Mesendoderm (in vitro differentiated cells): ENCODE results near the gene EPHB3. TPM values are rescaled to one million over a fixed set of nuclear protein-coding genes. Genes with fewer than 3 reads are reported as not detected.

Experiments used
- DNase-seq: peaks from one replicate; pipeline ENCODE4 v3.0.0; 2013
- H2AK5ac ChIP-seq: 2 replicates; pipeline ENCODE4 v1.6.1; 2013; ENCODE audit warnings: low read length, inconsistent platforms
- H2BK120ac ChIP-seq: 2 replicates; pipeline ENCODE4 v1.6.1; 2013; ENCODE audit warnings: low read depth, mild to moderate bottlenecking, low read length, moderate library complexity, mixed read lengths
- H2BK15ac ChIP-seq: replicated peaks from 2 replicates; pipeline ENCODE4 v1.6.1; 2013; ENCODE audit warnings: low read depth, mild to moderate bottlenecking, moderate library complexity
- H2BK5ac ChIP-seq: 2 replicates; pipeline ENCODE4 v1.6.1; 2013; ENCODE audit warnings: low read length, inconsistent platforms
- H3K18ac ChIP-seq: 2 replicates; pipeline ENCODE4 v1.6.1; 2013; ENCODE audit warnings: mild to moderate bottlenecking, low read length, mixed read lengths
- H3K23ac ChIP-seq: one replicate; pipeline ENCODE4 v1.6.1; 2013; ENCODE audit warnings: low read length
- H3K27ac ChIP-seq: 2 replicates; pipeline ENCODE4 v1.5.1; 2013; ENCODE audit warnings: low read depth, mild to moderate bottlenecking, inconsistent platforms, low read length, moderate library complexity
- H3K27me3 ChIP-seq: 2 replicates; pipeline ENCODE4 v1.6.1; 2013; ENCODE audit warnings: low read length, control low read depth, mild to moderate bottlenecking, inconsistent platforms; ENCODE audit not compliant: insufficient read depth, poor library complexity
- H3K36me3 ChIP-seq: 2 replicates; pipeline ENCODE4 v1.6.1; 2013; ENCODE audit warnings: low read length, inconsistent platforms; ENCODE audit not compliant: control insufficient read depth, insufficient read depth
- H3K4ac ChIP-seq: one replicate; pipeline ENCODE4 v1.6.1; 2013; ENCODE audit warnings: low read depth, mild to moderate bottlenecking, low read length, moderate library complexity
- H3K4me1 ChIP-seq: 2 replicates; pipeline ENCODE4 v1.6.1; 2013; ENCODE audit warnings: low read depth, low read length, inconsistent platforms; ENCODE audit not compliant: control insufficient read depth
- H3K4me2 ChIP-seq: 2 replicates; pipeline ENCODE4 v1.6.1; 2013; ENCODE audit warnings: low read length
- H3K4me3 ChIP-seq: 2 replicates; pipeline ENCODE4 v1.5.1; 2013; ENCODE audit warnings: mild to moderate bottlenecking, low read length
- H3K56ac ChIP-seq: one replicate; pipeline ENCODE4 v1.6.1; 2013; ENCODE audit warnings: low read length
- H3K79me1 ChIP-seq: 2 replicates; pipeline ENCODE4 v1.6.1; 2013; ENCODE audit warnings: low read length, inconsistent platforms
- H3K79me2 ChIP-seq: 2 replicates; pipeline ENCODE4 v1.6.1; 2013; ENCODE audit warnings: mild to moderate bottlenecking, low read length; ENCODE audit not compliant: control insufficient read depth, insufficient read depth
- H3K9ac ChIP-seq: 2 replicates; pipeline ENCODE4 v1.6.1; 2013; ENCODE audit warnings: low read length, inconsistent platforms
- H4K5ac ChIP-seq: one replicate; pipeline ENCODE4 v1.6.1; 2013; ENCODE audit warnings: low read length
- H4K8ac ChIP-seq: one replicate; pipeline ENCODE4 v1.6.1; 2013; ENCODE audit warnings: low read depth, mild to moderate bottlenecking, control low read depth, low read length, moderate library complexity
- WGBS: extraction: QIAGEN DNeasy Blood & Tissue Kit; methylation state at CpG from one replicate; pipeline ENCODE4 v1.1.7; 2013; ENCODE audit warnings: low lambda C conversion rate, missing lambda C conversion rate; ENCODE audit not compliant: insufficient coverage; ENCODE audit errors: extremely low coverage; 5-methylcytosine and 5-hydroxymethylcytosine counted together
- polyA plus RNA-seq, 2 experiments: library from polyadenylated mRNA; stranded (reverse); fragments of 200-250 nt; gene quantifications; one replicate each; pipeline ENCODE4 v1.2.3, GENCODE V29; 2013

Gene EPHB3
- polyA plus RNA-seq (2013, experiment 1 of 2): 2.4 TPM
- polyA plus RNA-seq (2013, experiment 2 of 2): 1.9 TPM

DNA sequence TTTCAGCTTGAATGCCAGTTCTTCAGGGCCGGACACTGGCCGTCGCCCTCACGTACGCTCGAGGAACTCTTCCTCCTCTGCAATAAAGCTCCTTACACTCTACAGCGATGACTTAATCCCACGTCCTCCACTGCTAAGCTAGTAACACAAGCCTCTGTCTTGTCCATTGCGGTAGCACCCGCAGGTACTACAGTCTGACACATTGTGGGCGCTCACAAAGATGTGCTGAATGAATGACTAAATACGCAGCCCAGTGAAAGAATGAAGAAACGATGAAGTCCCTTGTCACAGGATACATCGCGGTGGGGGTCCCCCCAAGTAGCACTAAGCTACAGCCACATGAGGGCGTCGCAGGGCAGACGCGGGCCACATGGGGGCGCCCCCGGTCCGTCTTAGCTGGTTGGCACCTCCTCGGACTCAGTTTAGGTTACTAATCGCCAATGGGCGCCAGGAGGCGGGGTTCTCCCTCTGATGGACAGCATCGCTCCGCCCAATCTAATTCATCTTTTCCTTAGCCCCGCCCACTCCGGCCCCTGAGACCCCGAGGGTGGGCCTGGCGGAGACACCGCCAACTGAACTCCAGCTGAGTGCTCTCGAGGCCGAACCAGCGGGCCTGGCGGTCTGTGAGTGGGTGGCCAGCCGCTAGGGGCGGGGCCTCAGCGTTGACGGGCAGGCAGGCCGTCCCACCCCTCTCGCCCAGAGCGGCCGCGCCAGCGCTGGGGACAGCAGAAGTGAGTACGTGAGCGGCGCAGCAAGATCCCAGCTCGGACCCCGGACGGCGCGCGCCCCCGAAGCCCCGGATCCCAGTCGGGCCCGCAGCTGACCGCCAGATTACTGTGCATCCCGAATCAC is at the start of gene EPHB3:
Gene EPHB3, plus strand, starts transcription at position 725 of the 852 bp plus-strand sequence. CDS start 451 bp downstream, outside the sequence.
- H3K56ac ChIP-seq: peak within 1 kb of the TSS; percentile 90
- peak within 1 kb of the TSS; percentile 97 for H2AK5ac ChIP-seq
- H3K4me1 ChIP-seq: peaks cover 34% of the 10 kb centered on the region
- peak within 1 kb of the TSS; percentile 7 for H2BK5ac ChIP-seq
- no peak within 1 kb of the TSS for H4K5ac ChIP-seq
- H3K18ac ChIP-seq: peak within 1 kb of the TSS; percentile 70
- WGBS: no CpG with 5 or more reads among the region's 62 CpGs
- H2BK15ac ChIP-seq: no peak within 1 kb of the TSS
- H3K4me2 ChIP-seq: peak within 1 kb of the TSS; percentile 39
- no peak within 1 kb of the TSS for H3K4ac ChIP-seq
- DNase-seq: peak; percentile 100
- no peaks in the 10 kb centered on the region for H3K36me3 ChIP-seq
- peak within 1 kb of the TSS; percentile 82 for H3K9ac ChIP-seq
- peaks cover 12% of the 10 kb centered on the region for H3K79me1 ChIP-seq
- H3K79me2 ChIP-seq: peaks cover 36% of the 10 kb centered on the region
- H3K27me3 ChIP-seq: peaks cover 2% of the 10 kb centered on the region
- H2BK120ac ChIP-seq: no peak within 1 kb of the TSS
- peak within 1 kb of the TSS; percentile 19 for H3K23ac ChIP-seq
- no peak within 1 kb of the TSS for H4K8ac ChIP-seq
- H3K27ac ChIP-seq: no peak within 1 kb of the TSS
- peak within 1 kb of the TSS; percentile 75 for H3K4me3 ChIP-seq

DNA sequence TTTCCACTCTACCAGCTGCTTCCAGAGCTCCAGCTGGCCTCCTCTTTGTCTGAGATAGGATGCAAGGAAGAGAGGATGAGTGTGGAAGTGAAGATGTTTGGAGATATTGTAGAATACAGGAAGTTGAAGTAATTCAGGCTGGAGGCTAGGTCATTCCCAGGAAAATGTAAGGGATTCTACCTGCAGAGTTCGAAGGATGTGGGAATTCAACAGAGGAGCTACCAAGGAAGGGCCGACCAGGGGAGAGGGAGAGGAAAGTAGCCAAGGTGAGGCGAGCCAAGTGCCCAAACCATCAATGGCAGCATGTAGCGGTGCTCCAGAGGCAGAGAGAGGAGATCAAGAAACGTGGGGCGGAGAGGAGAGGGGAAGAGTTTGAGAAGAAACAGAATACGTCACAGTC is 49.0 kb upstream of the EPHB3 start:
- Histone ChIP-seq H2BK120ac (no peak overlapping the region), H3K9ac (no peak overlapping the region), H3K79me1 (no peaks in the 10 kb centered on the region), H3K4me3 (no peak overlapping the region), H3K36me3 (no peaks in the 10 kb centered on the region), H4K5ac (no peak overlapping the region), H2AK5ac (no peak overlapping the region), H4K8ac (no peak overlapping the region), H3K4me2 (no peak overlapping the region), H3K79me2 (no peaks in the 10 kb centered on the region), H2BK5ac (no peak overlapping the region), H2BK15ac (no peak overlapping the region), H3K18ac (no peak overlapping the region), H3K4ac (no peak overlapping the region), H3K23ac (no peak overlapping the region), H3K4me1 (no peaks in the 10 kb centered on the region), H3K56ac (no peak overlapping the region), H3K27me3 (peaks cover 2% of the 10 kb centered on the region), H3K27ac (no peak overlapping the region)
- WGBS: no CpG with 5 or more reads among the region's 7 CpGs
- DNase-seq: no peak

DNA sequence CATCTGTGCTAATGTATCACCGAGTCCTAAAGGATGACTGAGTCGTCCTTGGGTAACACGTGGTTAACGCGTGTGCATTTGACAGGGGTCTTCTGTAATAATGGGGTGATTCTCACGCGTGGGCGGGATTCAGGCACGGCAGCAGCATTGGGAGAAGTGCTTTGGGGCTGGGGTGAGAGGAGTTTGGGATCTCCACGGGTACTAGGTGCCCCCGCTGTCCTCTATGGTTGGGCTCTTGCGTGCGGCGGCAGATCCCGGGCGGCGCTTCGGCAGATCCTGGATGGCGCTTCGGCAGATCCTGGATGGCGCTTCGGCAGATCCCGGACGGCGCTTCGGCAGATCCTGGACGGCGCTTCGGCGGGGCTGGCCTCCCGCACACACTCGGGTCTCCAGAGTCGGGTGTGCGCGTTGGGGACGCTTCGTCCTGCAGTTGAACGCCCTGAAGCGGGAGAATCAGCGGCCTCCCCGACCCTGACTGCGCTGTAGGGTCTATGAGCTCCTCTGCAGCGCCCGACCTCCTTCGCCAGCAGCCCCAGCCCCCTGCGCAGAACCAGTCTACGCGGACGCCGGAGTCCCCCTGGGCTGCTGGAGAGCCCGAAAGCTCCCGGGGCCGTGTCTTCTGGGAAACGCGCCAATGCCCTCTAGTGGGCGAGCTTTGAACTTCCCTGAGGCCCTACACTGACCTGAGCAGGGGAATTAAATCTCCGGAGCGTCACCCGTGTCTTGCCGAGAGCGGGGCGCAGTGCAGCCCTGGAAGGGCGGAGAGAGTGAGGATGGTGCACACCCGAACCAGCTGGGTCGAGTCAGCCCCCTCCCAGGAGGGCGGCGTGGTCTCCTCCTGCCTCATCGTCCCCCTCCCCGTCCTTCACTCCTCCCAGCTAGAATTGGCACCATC is 48.1 kb upstream of the EPHB3 start:
- peak overlapping the region; percentile 88 for H3K56ac ChIP-seq
- H2BK120ac ChIP-seq: no peak overlapping the region
- H3K36me3 ChIP-seq: no peaks in the 10 kb centered on the region
- H3K23ac ChIP-seq: no peak overlapping the region
- peak overlapping the region; percentile 34 for H3K4me3 ChIP-seq
- no CpG with 5 or more reads among the region's 69 CpGs for WGBS
- H3K4me1 ChIP-seq: no peaks in the 10 kb centered on the region
- no peak overlapping the region for H3K4ac ChIP-seq
- no peak overlapping the region for H4K8ac ChIP-seq
- peak overlapping the region; percentile 72 for H3K9ac ChIP-seq
- peak overlapping the region; percentile 62 for H3K4me2 ChIP-seq
- no peak overlapping the region for H2BK15ac ChIP-seq
- H3K27me3 ChIP-seq: peaks cover 2% of the 10 kb centered on the region
- H3K27ac ChIP-seq: no peak overlapping the region
- H2BK5ac ChIP-seq: no peak overlapping the region
- H2AK5ac ChIP-seq: no peak overlapping the region
- no peaks in the 10 kb centered on the region for H3K79me2 ChIP-seq
- peak; percentile 91 for DNase-seq
- no peaks in the 10 kb centered on the region for H3K79me1 ChIP-seq
- no peak overlapping the region for H3K18ac ChIP-seq
- no peak overlapping the region for H4K5ac ChIP-seq

DNA sequence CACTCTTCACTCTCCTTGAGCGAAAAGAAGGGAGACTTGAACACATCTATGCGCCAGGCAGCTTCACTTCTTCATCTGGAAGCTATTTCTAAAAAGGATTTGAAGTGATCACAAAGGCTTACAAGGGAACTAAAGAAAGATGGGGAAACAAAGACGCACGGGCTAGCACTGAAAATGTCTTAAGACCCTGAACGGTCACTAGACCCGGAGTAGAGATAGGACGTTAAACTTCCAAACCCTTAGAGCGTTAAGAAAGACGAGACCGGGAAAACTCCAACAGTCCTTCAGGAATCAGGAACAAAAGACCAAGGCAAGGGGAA is 47.5 kb upstream of the EPHB3 start:
- Histone ChIP-seq H2BK5ac (no peak overlapping the region), H3K23ac (no peak overlapping the region), H3K4me1 (no peaks in the 10 kb centered on the region), H4K8ac (no peak overlapping the region), H2BK15ac (no peak overlapping the region), H3K27me3 (peaks cover 2% of the 10 kb centered on the region), H2BK120ac (no peak overlapping the region), H3K79me2 (no peaks in the 10 kb centered on the region), H3K36me3 (no peaks in the 10 kb centered on the region), H3K27ac (no peak overlapping the region), H2AK5ac (no peak overlapping the region), H3K79me1 (no peaks in the 10 kb centered on the region), H3K9ac (no peak overlapping the region), H3K4me2 (no peak overlapping the region), H4K5ac (no peak overlapping the region), H3K56ac (no peak overlapping the region), H3K4me3 (no peak overlapping the region), H3K4ac (no peak overlapping the region), H3K18ac (no peak overlapping the region)
- DNase-seq: no peak
- WGBS: no CpG with 5 or more reads among the region's 10 CpGs

DNA sequence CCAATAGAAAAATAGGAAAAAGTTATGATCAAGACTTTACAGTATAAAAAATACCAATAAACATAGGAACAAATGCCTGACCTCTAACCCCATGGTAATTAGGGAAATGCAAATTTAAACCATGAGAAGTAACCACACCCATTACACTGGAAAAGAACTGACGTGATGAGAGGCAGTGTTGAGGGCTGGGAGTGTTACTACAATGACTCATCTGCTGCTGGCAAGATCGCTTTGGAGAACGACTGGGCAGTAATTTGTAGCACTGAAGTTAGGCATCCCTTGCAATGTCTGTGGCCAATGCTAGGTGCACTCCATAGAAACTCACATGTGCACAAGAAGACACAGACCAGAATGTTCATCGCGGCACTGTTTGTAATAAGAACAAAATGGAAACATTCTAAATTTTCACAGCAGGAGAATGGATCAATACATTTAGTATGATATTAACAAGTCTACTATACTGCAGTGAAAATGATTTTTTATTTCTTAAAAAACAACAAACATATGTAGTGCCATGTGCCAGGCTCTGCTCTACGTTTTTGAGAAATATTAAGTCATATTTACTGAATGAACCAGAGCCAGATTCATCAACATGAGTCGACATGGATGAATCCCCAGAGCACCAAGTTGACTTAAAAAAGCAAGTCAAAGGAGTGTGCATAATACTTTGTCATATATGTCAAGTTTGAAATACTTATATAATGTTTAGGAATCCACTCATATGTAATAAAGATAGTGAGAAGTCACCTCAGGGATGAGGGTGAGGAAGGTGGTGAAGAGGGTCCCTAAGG is 37.6 kb upstream of the EPHB3 start:
- Histone ChIP-seq H3K4me2 (no peak overlapping the region), H3K18ac (peak overlapping the region; percentile 28), H3K36me3 (no peaks in the 10 kb centered on the region), H4K8ac (no peak overlapping the region), H3K4me3 (no peak overlapping the region), H2AK5ac (no peak overlapping the region), H2BK5ac (no peak overlapping the region), H3K56ac (no peak overlapping the region), H2BK15ac (peak overlapping the region; percentile 57), H2BK120ac (no peak overlapping the region), H4K5ac (no peak overlapping the region), H3K4ac (no peak overlapping the region), H3K27me3 (no peaks in the 10 kb centered on the region), H3K79me1 (no peaks in the 10 kb centered on the region), H3K27ac (no peak overlapping the region), H3K9ac (no peak overlapping the region), H3K4me1 (no peaks in the 10 kb centered on the region), H3K23ac (no peak overlapping the region), H3K79me2 (no peaks in the 10 kb centered on the region)
- DNase-seq: peak; percentile 82
- no CpG with 5 or more reads among the region's 7 CpGs for WGBS
